Activated CD8-positive, alpha-beta memory T cell treated with anti-CD3 and anti-CD28 coated beads, Interleukin-2, amount 50 U/mL, for 1 hour (primary cell): Measurements from ENCODE around the gene PCDHGA12.

Experiments used
- DNase-seq: peaks from one replicate; pipeline ENCODE4 v3.0.0-alpha.2; 2020; ENCODE audit errors: extremely low read depth

The PCDHGA12 gene

DNA sequence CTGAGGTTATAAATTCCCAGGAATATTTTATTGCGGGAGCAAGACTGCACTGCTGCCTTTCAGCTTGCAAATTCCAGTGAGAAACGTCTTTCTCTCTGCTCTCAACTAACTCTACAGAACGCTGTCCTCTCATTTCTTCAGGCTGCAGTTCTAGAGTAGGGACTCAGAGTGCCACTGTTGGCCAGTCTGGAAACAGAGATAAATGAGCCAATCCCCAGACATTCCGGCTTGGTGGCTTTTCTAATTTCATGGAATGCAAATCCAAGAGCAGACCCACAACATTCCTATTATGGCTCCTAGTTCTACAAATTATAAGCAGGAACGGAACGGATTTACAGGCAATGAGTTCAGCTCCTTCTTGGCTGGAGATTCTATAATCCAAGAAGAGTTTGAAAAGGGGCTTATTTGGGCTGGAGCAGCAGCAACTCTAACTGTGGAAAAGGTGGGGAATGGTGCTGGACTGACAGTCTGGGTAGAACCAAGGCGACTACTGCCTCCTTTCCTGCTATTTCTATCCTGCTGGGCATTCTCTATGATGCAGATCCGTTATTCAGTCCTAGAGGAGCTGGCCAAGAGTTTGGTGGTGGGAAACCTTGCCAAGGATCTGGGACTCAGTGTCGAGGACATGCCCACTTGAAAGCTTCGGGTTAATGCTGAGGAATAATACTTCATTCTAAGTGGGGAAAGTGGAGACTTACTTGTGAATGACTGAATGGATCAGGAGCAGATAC is 9.3 kb downstream of the PCDHGA12 start:
- DNase-seq, result no peak

- DNase-seq, result no peak
Observed at GRCh38 chr5:141440341-141440740, 10.0 kb downstream of the PCDHGA12 start.

DNA sequence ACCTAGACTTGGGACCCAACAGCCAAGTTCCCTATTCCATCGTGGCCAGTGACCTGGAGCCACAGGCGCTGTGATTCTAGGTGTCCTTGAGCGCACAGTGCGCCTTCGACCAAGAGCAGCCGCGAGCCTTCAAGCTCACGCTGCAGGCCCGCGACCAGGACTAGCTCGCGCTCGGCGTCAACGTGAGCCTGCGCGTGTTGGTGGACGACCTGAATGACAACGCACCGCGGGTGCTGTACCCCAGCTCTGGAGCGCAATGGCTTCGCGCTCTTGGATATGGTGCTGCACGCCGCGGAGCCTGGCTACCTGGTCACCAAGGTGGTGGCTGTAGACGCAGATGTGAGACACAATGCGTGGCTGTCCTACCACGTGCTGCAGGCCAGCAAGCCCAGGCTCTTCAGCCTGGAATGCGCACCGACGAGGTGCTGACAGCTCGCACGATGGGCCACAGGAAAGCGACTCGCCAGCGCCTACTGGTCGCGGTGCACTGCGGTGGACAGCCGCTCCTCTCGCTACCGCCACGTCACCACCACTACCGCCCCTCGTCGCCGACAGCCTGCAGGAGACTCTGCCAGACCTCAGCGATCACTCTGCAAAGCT is 11.4 kb downstream of the PCDHGA12 start:
- DNase-seq, result no peak

GRCh38 chr5:141465351-141465750 is 35.0 kb downstream of the PCDHGA12 start:
- no peak for DNase-seq

DNA sequence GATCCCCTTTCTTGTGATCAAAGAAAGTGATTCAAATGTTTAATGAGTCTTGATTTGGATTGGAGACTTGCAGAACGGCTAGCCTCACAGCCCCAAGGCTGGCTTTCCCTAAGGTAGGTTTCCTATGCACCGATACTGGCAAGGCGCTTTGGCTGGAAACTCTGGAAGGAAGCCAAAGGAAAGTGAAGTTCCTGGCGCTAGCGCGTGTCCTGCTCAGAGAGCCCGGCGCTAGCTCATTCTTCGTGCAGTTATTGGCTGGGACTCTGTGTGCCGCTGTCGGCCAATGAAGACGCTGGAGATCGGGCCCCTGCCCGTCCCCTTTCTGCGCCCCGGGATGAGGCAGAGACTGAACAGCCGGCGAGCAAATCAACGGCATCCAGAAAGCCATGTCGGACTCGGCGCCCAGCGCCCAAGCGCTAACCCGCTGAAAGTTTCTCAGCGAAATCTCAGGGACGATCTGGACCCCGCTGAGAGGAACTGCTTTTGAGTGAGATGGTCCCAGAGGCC is 45.4 kb downstream of the PCDHGA12 start, which contains the start of gene PCDHGC3:
PCDHGC3 (plus strand) TSS at position 342 of the 507 bp plus-strand sequence; CDS start at position 493, 151 bp downstream.
- no peak for DNase-seq

- no peak for DNase-seq
Observed at GRCh38 chr5:141476132-141476911, 46.0 kb downstream of the PCDHGA12 start.

DNA sequence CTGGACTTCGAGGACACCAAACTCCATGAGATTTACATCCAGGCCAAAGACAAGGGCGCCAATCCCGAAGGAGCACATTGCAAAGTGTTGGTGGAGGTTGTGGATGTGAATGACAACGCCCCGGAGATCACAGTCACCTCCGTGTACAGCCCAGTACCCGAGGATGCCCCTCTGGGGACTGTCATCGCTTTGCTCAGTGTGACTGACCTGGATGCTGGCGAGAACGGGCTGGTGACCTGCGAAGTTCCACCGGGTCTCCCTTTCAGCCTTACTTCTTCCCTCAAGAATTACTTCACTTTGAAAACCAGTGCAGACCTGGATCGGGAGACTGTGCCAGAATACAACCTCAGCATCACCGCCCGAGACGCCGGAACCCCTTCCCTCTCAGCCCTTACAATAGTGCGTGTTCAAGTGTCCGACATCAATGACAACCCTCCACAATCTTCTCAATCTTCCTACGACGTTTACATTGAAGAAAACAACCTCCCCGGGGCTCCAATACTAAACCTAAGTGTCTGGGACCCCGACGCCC is 46.8 kb downstream of the PCDHGA12 start:
- no peak for DNase-seq

- no peak for DNase-seq
Observed at GRCh38 chr5:141477815-141478214, 47.5 kb downstream of the PCDHGA12 start.

- no peak for DNase-seq
Observed at GRCh38 chr5:141478321-141478945, 48.1 kb downstream of the PCDHGA12 start.

GRCh38 chr5:141479776-141480175 is 49.5 kb downstream of the PCDHGA12 start:
- DNase-seq, result no peak
